ENCODE data around the gene APOL4.
"Not testable (repeated sequence)": the region's sequence is repeated elsewhere in the genome, so short reads cannot be mapped to it uniquely, and the experiment has no call there.

The APOL4 gene

DNA sequence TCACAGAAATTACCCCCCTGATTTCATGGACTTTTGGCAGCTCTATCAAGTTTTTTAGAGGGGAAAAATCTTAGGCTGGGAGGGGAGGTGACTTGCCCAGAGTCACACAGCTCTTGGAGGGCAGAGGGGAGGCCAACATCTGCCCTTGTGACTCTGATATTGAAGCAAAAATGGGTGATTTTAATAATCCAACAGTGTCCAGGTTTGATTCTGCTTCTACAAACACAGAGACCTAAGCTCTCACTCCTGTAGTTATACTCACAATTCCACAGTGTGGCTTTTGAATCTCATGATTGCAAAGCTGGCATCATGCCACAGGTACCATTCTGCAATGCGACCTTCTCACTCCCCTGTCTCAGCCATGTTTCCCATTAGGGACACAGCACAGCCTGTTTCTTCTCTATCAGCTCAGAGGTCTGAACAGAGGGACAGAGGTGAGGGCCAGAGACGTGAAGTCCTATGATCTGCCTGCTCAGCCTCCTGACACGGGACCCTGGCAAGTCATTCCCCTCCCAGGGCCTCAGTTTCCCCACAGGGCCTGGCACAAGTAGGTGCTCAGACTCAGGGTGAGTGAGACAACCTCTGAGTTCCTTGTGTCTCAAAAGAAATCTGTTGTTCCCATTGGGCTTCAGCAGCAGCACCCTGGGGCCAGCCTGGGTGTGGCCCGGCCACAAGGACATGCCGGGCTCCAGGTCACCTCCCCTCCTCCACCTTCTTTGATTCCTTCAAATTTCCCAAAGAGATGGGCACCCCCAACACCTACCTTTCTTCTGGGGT, 37.0 kb upstream of the APOL4 start:
- peak overlapping the region; percentile 66 to 75 for H3K4me3 ChIP-seq (ENCODE audit: low read depth in 1 of 2, low read length in 2 of 2)
- H3K4me1 ChIP-seq (ENCODE audit: control insufficient read depth in 1 of 2, insufficient read depth in 2 of 2, low read length in 2 of 2) = peaks cover 15 to 31% of the 10 kb centered on the region in 2 donors
- peaks cover 0 to 6% of the 10 kb centered on the region in 2 donors for H3K36me3 ChIP-seq (ENCODE audit: control insufficient read depth in 1 of 2, insufficient read depth in 2 of 2, low read length in 2 of 2)
- no peaks in the 10 kb centered on the region for H3K9me3 ChIP-seq (ENCODE audit: control insufficient read depth in 1 of 2, low read length in 2 of 2)
- peak overlapping the region; percentile 95 for H3K27ac ChIP-seq (ENCODE audit: low read length)
- H3K27me3 ChIP-seq (ENCODE audit: low read depth, low read length) = no peaks in the 10 kb centered on the region

GRCh38 chr22:36237462-36238372, 36.1 kb upstream of the APOL4 start:
- Histone ChIP-seq H3K36me3 (ENCODE audit: control insufficient read depth in 1 of 2, insufficient read depth in 2 of 2, low read length in 2 of 2) (peaks cover 3 to 9% of the 10 kb centered on the region in 2 donors), H3K27me3 (ENCODE audit: low read depth, low read length) (no peaks in the 10 kb centered on the region), H3K27ac (ENCODE audit: low read length) (peak overlapping the region; percentile 95), H3K9me3 (ENCODE audit: control insufficient read depth in 1 of 2, low read length in 2 of 2) (no peaks in the 10 kb centered on the region), H3K4me3 (ENCODE audit: low read depth in 1 of 2, low read length in 2 of 2) (peak overlapping the region; percentile 66 to 75), H3K4me1 (ENCODE audit: control insufficient read depth in 1 of 2, insufficient read depth in 2 of 2, low read length in 2 of 2) (peaks cover 15 to 31% of the 10 kb centered on the region in 2 donors)

GRCh38 chr22:36236388-36237319, 35.0 kb upstream of the APOL4 start:
- Histone ChIP-seq H3K36me3 (ENCODE audit: control insufficient read depth in 1 of 2, insufficient read depth in 2 of 2, low read length in 2 of 2) (peaks cover 12 to 14% of the 10 kb centered on the region in 2 donors), H3K9me3 (ENCODE audit: control insufficient read depth in 1 of 2, low read length in 2 of 2) (no peaks in the 10 kb centered on the region), H3K4me1 (ENCODE audit: control insufficient read depth in 1 of 2, insufficient read depth in 2 of 2, low read length in 2 of 2) (peaks cover 15 to 31% of the 10 kb centered on the region in 2 donors), H3K4me3 (ENCODE audit: low read depth in 1 of 2, low read length in 2 of 2) (peak overlapping the region; percentile 66 to 75), H3K27me3 (ENCODE audit: low read depth, low read length) (no peaks in the 10 kb centered on the region), H3K27ac (ENCODE audit: low read length) (peak overlapping the region; percentile 16)

- no peak overlapping the region for H3K27ac ChIP-seq (ENCODE audit: low read length)
- H3K9me3 ChIP-seq (ENCODE audit: control insufficient read depth in 1 of 2, low read length in 2 of 2) = no peaks in the 10 kb centered on the region
- H3K36me3 ChIP-seq (ENCODE audit: control insufficient read depth in 1 of 2, insufficient read depth in 2 of 2, low read length in 2 of 2) = peaks cover 21 to 24% of the 10 kb centered on the region in 2 donors
- H3K27me3 ChIP-seq (ENCODE audit: low read depth, low read length) = no peaks in the 10 kb centered on the region
- H3K4me3 ChIP-seq (ENCODE audit: low read depth in 1 of 2, low read length in 2 of 2) = peak overlapping the region in 1 of 2 donors; percentile 2
- H3K4me1 ChIP-seq (ENCODE audit: control insufficient read depth in 1 of 2, insufficient read depth in 2 of 2, low read length in 2 of 2) = peaks cover 15 to 31% of the 10 kb centered on the region in 2 donors
These were observed 34.0 kb upstream of the APOL4 start for GRCh38 chr22:36235585-36235984.

- no peaks in the 10 kb centered on the region for H3K27me3 ChIP-seq (ENCODE audit: low read depth, low read length)
- no peaks in the 10 kb centered on the region for H3K9me3 ChIP-seq (ENCODE audit: control insufficient read depth in 1 of 2, low read length in 2 of 2)
- H3K4me1 ChIP-seq (ENCODE audit: control insufficient read depth in 1 of 2, insufficient read depth in 2 of 2, low read length in 2 of 2) = peaks cover 15 to 30% of the 10 kb centered on the region in 2 donors
- no peak overlapping the region for H3K4me3 ChIP-seq (ENCODE audit: low read depth in 1 of 2, low read length in 2 of 2)
- peaks cover 28 to 29% of the 10 kb centered on the region in 2 donors for H3K36me3 ChIP-seq (ENCODE audit: control insufficient read depth in 1 of 2, insufficient read depth in 2 of 2, low read length in 2 of 2)
- no peak overlapping the region for H3K27ac ChIP-seq (ENCODE audit: low read length)
These were observed 33.3 kb upstream of the APOL4 start for GRCh38 chr22:36234919-36235318.

- Histone ChIP-seq H3K27me3 (ENCODE audit: low read depth, low read length) (no peaks in the 10 kb centered on the region), H3K4me1 (ENCODE audit: control insufficient read depth in 1 of 2, insufficient read depth in 2 of 2, low read length in 2 of 2) (peaks cover 15 to 26% of the 10 kb centered on the region in 2 donors), H3K36me3 (ENCODE audit: control insufficient read depth in 1 of 2, insufficient read depth in 2 of 2, low read length in 2 of 2) (peaks cover 32 to 34% of the 10 kb centered on the region in 2 donors), H3K27ac (ENCODE audit: low read length) (no peak overlapping the region), H3K4me3 (ENCODE audit: low read depth in 1 of 2, low read length in 2 of 2) (no peak overlapping the region), H3K9me3 (ENCODE audit: control insufficient read depth in 1 of 2, low read length in 2 of 2) (no peaks in the 10 kb centered on the region)
These were observed 32.6 kb upstream of the APOL4 start for GRCh38 chr22:36234213-36234612.

DNA sequence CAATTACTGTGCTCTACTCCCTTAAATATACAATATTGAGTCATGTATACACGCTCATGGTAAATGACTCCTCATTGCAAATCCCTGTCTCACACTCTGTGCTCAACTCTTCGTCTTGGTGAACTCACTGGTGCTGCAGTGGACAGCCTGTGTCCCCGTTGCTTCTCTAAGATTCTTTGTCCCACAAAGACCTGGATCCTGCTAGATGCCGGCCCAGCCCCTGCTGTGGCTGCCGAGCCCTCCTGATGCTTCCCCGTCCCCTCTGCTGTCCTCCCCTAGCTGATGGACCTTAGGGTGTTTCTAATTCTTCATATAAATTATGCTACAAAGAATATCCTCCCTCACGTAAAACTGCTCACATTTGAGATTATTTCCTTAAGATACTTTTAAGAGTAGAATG, 32.2 kb upstream of the APOL4 start:
- peaks cover 32 to 38% of the 10 kb centered on the region in 2 donors for H3K36me3 ChIP-seq (ENCODE audit: control insufficient read depth in 1 of 2, insufficient read depth in 2 of 2, low read length in 2 of 2)

GRCh38 chr22:36232715-36233401, 31.2 kb upstream of the APOL4 start:
- no peak overlapping the region for H3K27ac ChIP-seq (ENCODE audit: low read length)
- no peaks in the 10 kb centered on the region for H3K9me3 ChIP-seq (ENCODE audit: control insufficient read depth in 1 of 2, low read length in 2 of 2)
- H3K4me1 ChIP-seq (ENCODE audit: control insufficient read depth in 1 of 2, insufficient read depth in 2 of 2, low read length in 2 of 2) = peaks cover 12 to 18% of the 10 kb centered on the region in 2 donors
- peaks cover 37 to 47% of the 10 kb centered on the region in 2 donors for H3K36me3 ChIP-seq (ENCODE audit: control insufficient read depth in 1 of 2, insufficient read depth in 2 of 2, low read length in 2 of 2)
- no peaks in the 10 kb centered on the region for H3K27me3 ChIP-seq (ENCODE audit: low read depth, low read length)
- no peak overlapping the region for H3K4me3 ChIP-seq (ENCODE audit: low read depth in 1 of 2, low read length in 2 of 2)

More for the DNA sequence above, 32.2 kb upstream of the APOL4 start:
- no peak overlapping the region for H3K4me3 ChIP-seq (ENCODE audit: low read depth in 1 of 2, low read length in 2 of 2)
- H3K4me1 ChIP-seq (ENCODE audit: control insufficient read depth in 1 of 2, insufficient read depth in 2 of 2, low read length in 2 of 2) = peaks cover 15 to 26% of the 10 kb centered on the region in 2 donors
- no peaks in the 10 kb centered on the region for H3K9me3 ChIP-seq (ENCODE audit: control insufficient read depth in 1 of 2, low read length in 2 of 2)
- H3K27ac ChIP-seq (ENCODE audit: low read length) = no peak overlapping the region
- H3K27me3 ChIP-seq (ENCODE audit: low read depth, low read length) = no peaks in the 10 kb centered on the region

- H3K27ac ChIP-seq (ENCODE audit: low read length); H3K27me3 ChIP-seq (ENCODE audit: low read depth, low read length); H3K4me3 ChIP-seq (ENCODE audit: low read depth in 1 of 2, low read length in 2 of 2); H3K9me3 ChIP-seq (ENCODE audit: control insufficient read depth in 1 of 2, low read length in 2 of 2); H3K4me1 ChIP-seq (ENCODE audit: control insufficient read depth in 1 of 2, insufficient read depth in 2 of 2, low read length in 2 of 2): not testable (repeated sequence)
- H3K36me3 ChIP-seq (ENCODE audit: control insufficient read depth in 1 of 2, insufficient read depth in 2 of 2, low read length in 2 of 2) = peaks cover 37 to 54% of the 10 kb centered on the region in 2 donors
These were observed 29.4 kb upstream of the APOL4 start for GRCh38 chr22:36231051-36231450.

DNA sequence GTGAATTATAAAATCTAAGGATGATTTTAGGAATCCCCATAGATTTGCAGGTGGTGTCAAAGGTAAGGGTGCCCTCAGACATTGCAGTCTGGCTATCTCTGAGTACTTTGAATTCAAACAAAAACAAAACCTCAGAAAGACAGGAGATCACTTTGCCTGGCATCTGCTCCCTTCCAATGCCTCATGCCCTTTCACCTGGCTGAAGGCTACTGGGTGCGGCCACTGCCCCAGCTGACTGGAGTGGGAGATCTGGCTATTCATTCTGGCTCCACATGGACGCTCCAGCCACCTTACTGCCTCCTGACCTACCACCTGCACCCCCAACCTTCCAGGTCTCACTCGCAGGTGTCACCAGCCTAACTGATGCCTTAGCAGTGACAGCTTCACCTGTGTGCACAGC, 28.0 kb upstream of the APOL4 start:
- H3K36me3 ChIP-seq (ENCODE audit: control insufficient read depth in 1 of 2, insufficient read depth in 2 of 2, low read length in 2 of 2) = peaks cover 37 to 54% of the 10 kb centered on the region in 2 donors

More for the DNA sequence above, 28.0 kb upstream of the APOL4 start:
- not testable (repeated sequence) for H3K4me1 ChIP-seq (ENCODE audit: control insufficient read depth in 1 of 2, insufficient read depth in 2 of 2, low read length in 2 of 2); H3K4me3 ChIP-seq (ENCODE audit: low read depth in 1 of 2, low read length in 2 of 2); H3K9me3 ChIP-seq (ENCODE audit: control insufficient read depth in 1 of 2, low read length in 2 of 2); H3K27me3 ChIP-seq (ENCODE audit: low read depth, low read length); H3K27ac ChIP-seq (ENCODE audit: low read length)

Data from muscle layer of duodenum (tissue), 2 donors.